A549 (cell line): Measurements from ENCODE around the gene RESF1.

Experiments used
- CHD2 ChIP-seq: fragments of 150-350 bp; IDR thresholded peaks from 2 replicates; pipeline ENCODE4 v1.6.1; 2014; ENCODE audit warnings: low read length; ENCODE audit not compliant: partially characterized antibody
- EP300 ChIP-seq, 2 experiments: fragments of >200 bp; sonication (Bioruptor Twin); formaldehyde crosslinking; IDR thresholded peaks; 2 replicates in 1 of 2; 3 replicates in 1 of 2; pipeline ENCODE4 v1.6.1; 2016 to 2017
- ESRRA ChIP-seq: fragments of 150-350 bp; IDR thresholded peaks from 2 replicates; pipeline ENCODE4 v1.6.1; 2014; ENCODE audit warnings: mild to moderate bottlenecking, low read length, borderline replicate concordance
- HEYL ChIP-seq: fragments of 250-450 bp; sonication (Bioruptor Pico); IDR thresholded peaks from 2 replicates; pipeline ENCODE4 v1.8.0; 2021; ENCODE audit warnings: mild to moderate bottlenecking, moderate library complexity
- HOXA7 ChIP-seq: fragments of 250-450 bp; sonication (Bioruptor Pico); IDR thresholded peaks from 2 replicates; pipeline ENCODE4 v1.5.0; 2020; ENCODE audit warnings: mild to moderate bottlenecking, moderate library complexity
- POLR2A ChIP-seq: IDR thresholded peaks from 2 replicates; pipeline ENCODE4 v1.6.1; 2012; ENCODE audit warnings: mild to moderate bottlenecking, low read length
- TF ChIP-seq, protein P1 (sequence below): fragments of >200 bp; sonication (Bioruptor Twin); formaldehyde crosslinking; IDR thresholded peaks from 3 replicates; pipeline ENCODE4 v1.5.1; 2016
- TF ChIP-seq, protein P2 (sequence below): IDR thresholded peaks from 2 replicates; pipeline ENCODE4 v1.6.1; 2012
- TF ChIP-seq, protein P3 (sequence below): fragments of 450-650 bp; IDR thresholded peaks from 2 replicates; pipeline ENCODE4 v1.6.1; 2014; ENCODE audit warnings: antibody characterized with exemption

DNA sequence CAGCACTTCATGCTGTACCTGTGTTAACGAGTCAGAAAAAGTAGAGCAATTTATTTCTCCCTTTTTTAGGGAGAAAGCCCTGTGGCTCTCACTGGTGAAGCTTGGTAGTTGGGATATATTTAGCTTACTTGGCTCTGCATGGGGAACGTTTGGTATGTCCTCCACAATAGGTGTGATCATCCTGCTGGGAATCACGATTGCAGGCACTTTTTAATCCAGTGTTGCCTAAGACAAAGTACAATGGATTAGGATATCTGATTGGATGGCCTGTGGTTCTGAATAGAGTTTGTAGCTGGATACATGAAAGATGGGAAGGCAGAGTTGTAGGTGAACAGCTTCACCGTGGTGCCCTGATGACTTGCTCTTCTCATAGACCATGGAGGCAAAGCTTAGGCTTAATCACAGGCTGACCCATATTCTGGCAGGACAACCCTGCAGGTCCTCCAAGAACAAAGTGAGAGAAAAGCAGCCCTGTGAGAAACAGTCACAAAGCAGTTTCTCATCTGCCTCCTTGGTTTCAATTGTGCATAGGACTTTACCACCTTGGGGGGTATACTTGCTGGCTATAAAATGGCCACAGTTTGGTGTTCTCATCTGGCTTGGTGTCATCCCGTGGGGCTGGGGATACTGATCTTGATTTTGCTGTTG lies 7.5 kb downstream of the RESF1 start:
- TF ChIP-seq, protein P1, sequence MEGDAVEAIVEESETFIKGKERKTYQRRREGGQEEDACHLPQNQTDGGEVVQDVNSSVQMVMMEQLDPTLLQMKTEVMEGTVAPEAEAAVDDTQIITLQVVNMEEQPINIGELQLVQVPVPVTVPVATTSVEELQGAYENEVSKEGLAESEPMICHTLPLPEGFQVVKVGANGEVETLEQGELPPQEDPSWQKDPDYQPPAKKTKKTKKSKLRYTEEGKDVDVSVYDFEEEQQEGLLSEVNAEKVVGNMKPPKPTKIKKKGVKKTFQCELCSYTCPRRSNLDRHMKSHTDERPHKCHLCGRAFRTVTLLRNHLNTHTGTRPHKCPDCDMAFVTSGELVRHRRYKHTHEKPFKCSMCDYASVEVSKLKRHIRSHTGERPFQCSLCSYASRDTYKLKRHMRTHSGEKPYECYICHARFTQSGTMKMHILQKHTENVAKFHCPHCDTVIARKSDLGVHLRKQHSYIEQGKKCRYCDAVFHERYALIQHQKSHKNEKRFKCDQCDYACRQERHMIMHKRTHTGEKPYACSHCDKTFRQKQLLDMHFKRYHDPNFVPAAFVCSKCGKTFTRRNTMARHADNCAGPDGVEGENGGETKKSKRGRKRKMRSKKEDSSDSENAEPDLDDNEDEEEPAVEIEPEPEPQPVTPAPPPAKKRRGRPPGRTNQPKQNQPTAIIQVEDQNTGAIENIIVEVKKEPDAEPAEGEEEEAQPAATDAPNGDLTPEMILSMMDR, result no peak
- TF ChIP-seq, protein P2, sequence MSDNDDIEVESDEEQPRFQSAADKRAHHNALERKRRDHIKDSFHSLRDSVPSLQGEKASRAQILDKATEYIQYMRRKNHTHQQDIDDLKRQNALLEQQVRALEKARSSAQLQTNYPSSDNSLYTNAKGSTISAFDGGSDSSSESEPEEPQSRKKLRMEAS, result no peak
- TF ChIP-seq POLR2A (no peak), HOXA7 (CRISPR knock-in tag) (no peak), ESRRA (no peak), EP300 (IDR thresholded peaks at IDR 0.05) (no peak), HEYL (no peak), CHD2 (no peak)
- TF ChIP-seq, protein P3, sequence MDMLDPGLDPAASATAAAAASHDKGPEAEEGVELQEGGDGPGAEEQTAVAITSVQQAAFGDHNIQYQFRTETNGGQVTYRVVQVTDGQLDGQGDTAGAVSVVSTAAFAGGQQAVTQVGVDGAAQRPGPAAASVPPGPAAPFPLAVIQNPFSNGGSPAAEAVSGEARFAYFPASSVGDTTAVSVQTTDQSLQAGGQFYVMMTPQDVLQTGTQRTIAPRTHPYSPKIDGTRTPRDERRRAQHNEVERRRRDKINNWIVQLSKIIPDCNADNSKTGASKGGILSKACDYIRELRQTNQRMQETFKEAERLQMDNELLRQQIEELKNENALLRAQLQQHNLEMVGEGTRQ, result no peak
